ENCODE measurements around the gene AHNAK. TPM values are rescaled to one million over a fixed set of nuclear protein-coding genes. Genes with fewer than 3 reads are reported as not detected.

Gene AHNAK
- total and polyA plus RNA-seq, 4 donors = 22.6 to 110 (median 38.1) TPM

DNA sequence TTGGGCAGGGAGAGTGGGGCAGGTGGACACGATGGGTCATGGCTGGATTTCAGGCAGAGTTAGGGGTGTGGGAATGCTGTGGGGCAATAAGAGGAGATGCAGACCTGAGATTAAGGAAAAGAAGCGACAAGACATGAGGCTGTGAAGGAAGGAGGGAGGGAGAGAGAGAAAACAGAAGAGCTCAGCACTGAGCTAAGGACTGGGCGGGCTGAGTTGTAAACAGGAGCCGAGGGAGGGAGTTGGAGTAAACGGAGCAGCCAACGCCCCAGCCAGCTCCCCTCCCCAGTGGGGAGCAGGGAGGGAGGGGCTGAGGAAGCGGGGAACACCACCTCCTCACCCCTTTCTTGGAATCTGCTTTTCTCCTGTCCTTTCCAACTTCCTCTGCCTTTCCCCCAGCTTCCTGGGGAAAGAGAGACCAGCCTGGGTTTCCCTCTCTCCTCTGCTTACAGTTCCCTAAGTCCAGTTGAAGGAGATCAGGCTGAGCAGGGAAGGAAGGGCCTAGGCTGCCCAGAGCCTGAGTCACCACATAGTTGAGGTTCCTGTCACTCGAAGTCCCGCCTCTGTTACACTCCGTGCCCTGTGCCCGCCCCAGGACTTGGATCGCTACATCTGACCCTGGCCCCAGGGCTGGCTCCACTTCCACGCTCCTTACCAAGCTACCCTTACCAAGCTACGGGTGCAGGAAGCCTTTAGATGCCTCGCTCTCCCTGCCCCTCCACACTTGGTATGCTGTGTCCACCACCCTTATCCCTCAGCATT is 6.7 kb upstream of the AHNAK start:
- Histone ChIP-seq H3K4me1 (ENCODE audit: control insufficient read depth in 4 of 4, insufficient read depth in 4 of 4, low read length in 3 of 4) (peaks cover 11 to 68% (median 50%) of the 10 kb centered on the region in 4 donors), H3K27me3 (ENCODE audit: control insufficient read depth in 4 of 4, insufficient read depth in 4 of 4, low read length in 3 of 4) (no peaks in the 10 kb centered on the region), H3K4me3 (ENCODE audit: low read depth in 1 of 3, low read length in 3 of 3) (no peak overlapping the region), H3K9me3 (ENCODE audit: control insufficient read depth in 4 of 4, low read length in 3 of 4) (no peaks in the 10 kb centered on the region), H3K9ac (ENCODE audit: low read depth in 1 of 2, low read length in 2 of 2) (peak overlapping the region; percentile 47 to 68), H3K27ac (ENCODE audit: low read depth in 1 of 2, low read length in 2 of 2) (peak overlapping the region; percentile 83 to 84), H3K36me3 (ENCODE audit: control insufficient read depth in 4 of 4, insufficient read depth in 3 of 4, low read depth in 1 of 4, low read length in 3 of 4) (peaks cover 0 to 4% (median 0%) of the 10 kb centered on the region in 4 donors)
- peak; percentile 58 for DNase-seq (ENCODE audit: low spot score)
- TF ChIP-seq, protein P1, sequence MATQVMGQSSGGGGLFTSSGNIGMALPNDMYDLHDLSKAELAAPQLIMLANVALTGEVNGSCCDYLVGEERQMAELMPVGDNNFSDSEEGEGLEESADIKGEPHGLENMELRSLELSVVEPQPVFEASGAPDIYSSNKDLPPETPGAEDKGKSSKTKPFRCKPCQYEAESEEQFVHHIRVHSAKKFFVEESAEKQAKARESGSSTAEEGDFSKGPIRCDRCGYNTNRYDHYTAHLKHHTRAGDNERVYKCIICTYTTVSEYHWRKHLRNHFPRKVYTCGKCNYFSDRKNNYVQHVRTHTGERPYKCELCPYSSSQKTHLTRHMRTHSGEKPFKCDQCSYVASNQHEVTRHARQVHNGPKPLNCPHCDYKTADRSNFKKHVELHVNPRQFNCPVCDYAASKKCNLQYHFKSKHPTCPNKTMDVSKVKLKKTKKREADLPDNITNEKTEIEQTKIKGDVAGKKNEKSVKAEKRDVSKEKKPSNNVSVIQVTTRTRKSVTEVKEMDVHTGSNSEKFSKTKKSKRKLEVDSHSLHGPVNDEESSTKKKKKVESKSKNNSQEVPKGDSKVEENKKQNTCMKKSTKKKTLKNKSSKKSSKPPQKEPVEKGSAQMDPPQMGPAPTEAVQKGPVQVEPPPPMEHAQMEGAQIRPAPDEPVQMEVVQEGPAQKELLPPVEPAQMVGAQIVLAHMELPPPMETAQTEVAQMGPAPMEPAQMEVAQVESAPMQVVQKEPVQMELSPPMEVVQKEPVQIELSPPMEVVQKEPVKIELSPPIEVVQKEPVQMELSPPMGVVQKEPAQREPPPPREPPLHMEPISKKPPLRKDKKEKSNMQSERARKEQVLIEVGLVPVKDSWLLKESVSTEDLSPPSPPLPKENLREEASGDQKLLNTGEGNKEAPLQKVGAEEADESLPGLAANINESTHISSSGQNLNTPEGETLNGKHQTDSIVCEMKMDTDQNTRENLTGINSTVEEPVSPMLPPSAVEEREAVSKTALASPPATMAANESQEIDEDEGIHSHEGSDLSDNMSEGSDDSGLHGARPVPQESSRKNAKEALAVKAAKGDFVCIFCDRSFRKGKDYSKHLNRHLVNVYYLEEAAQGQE (IDR thresholded peaks at IDR 0.05) = peak; percentile 58
- TF ChIP-seq SP1 (IDR thresholded peaks at IDR 0.05) (peak; percentile 46), NR2F2 (IDR thresholded peaks at IDR 0.05) (peak; percentile 56), YY1 (IDR thresholded peaks at IDR 0.05) (peak; percentile 5), RXRA (IDR thresholded peaks at IDR 0.05) (peak in 1 of 2 donors; percentile 49), GABPA (IDR thresholded peaks at IDR 0.05 in 1 of 2, conservative IDR thresholded peaks at IDR 0.05 in 1 of 2) (peak in 1 of 2 donors; percentile 18), FOXA2 (IDR thresholded peaks at IDR 0.05) (peak; percentile 16), RAD21 (IDR thresholded peaks at IDR 0.05) (peak in 1 of 2 donors; percentile 7), HNF4A (conservative IDR thresholded peaks at IDR 0.05) (peak in 1 of 2 donors; percentile 60), JUND (IDR thresholded peaks at IDR 0.05) (peak; percentile 76 to 83), TAF1 (conservative IDR thresholded peaks at IDR 0.05) (no peak), HNF4G (IDR thresholded peaks at IDR 0.05) (no peak)
- TF ChIP-seq, protein P2, sequence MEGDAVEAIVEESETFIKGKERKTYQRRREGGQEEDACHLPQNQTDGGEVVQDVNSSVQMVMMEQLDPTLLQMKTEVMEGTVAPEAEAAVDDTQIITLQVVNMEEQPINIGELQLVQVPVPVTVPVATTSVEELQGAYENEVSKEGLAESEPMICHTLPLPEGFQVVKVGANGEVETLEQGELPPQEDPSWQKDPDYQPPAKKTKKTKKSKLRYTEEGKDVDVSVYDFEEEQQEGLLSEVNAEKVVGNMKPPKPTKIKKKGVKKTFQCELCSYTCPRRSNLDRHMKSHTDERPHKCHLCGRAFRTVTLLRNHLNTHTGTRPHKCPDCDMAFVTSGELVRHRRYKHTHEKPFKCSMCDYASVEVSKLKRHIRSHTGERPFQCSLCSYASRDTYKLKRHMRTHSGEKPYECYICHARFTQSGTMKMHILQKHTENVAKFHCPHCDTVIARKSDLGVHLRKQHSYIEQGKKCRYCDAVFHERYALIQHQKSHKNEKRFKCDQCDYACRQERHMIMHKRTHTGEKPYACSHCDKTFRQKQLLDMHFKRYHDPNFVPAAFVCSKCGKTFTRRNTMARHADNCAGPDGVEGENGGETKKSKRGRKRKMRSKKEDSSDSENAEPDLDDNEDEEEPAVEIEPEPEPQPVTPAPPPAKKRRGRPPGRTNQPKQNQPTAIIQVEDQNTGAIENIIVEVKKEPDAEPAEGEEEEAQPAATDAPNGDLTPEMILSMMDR (IDR thresholded peaks at IDR 0.05; ENCODE audit: low read depth, low read length, missing input control) = no peak
- TF ChIP-seq, protein P3, sequence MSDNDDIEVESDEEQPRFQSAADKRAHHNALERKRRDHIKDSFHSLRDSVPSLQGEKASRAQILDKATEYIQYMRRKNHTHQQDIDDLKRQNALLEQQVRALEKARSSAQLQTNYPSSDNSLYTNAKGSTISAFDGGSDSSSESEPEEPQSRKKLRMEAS (IDR thresholded peaks at IDR 0.05) = no peak
- TF ChIP-seq, protein P4, sequence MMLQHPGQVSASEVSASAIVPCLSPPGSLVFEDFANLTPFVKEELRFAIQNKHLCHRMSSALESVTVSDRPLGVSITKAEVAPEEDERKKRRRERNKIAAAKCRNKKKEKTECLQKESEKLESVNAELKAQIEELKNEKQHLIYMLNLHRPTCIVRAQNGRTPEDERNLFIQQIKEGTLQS (IDR thresholded peaks at IDR 0.05) = no peak
- TF ChIP-seq, protein P5, sequence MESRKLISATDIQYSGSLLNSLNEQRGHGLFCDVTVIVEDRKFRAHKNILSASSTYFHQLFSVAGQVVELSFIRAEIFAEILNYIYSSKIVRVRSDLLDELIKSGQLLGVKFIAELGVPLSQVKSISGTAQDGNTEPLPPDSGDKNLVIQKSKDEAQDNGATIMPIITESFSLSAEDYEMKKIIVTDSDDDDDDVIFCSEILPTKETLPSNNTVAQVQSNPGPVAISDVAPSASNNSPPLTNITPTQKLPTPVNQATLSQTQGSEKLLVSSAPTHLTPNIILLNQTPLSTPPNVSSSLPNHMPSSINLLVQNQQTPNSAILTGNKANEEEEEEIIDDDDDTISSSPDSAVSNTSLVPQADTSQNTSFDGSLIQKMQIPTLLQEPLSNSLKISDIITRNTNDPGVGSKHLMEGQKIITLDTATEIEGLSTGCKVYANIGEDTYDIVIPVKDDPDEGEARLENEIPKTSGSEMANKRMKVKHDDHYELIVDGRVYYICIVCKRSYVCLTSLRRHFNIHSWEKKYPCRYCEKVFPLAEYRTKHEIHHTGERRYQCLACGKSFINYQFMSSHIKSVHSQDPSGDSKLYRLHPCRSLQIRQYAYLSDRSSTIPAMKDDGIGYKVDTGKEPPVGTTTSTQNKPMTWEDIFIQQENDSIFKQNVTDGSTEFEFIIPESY (IDR thresholded peaks at IDR 0.05) = no peak
- 20% methylated on average over 15 of the region's 15 CpGs for WGBS
